Astrocyte (in vitro differentiated cells and primary cell): ENCODE results near the gene TAPBPL.

ENCODE experiments used
- EZH2 ChIP-seq: IDR thresholded peaks from 2 replicates; pipeline ENCODE4 v1.6.1; 2012; ENCODE audit warnings: mild to moderate bottlenecking, low read length, inconsistent platforms; ENCODE audit not compliant: insufficient read depth
- TF ChIP-seq, protein P1 (sequence below): IDR thresholded peaks from 2 replicates; pipeline ENCODE4 v1.5.1; 2011; ENCODE audit warnings: low read depth, mild to moderate bottlenecking, inconsistent platforms, low read length, moderate library complexity; ENCODE audit not compliant: insufficient read depth

DNA sequence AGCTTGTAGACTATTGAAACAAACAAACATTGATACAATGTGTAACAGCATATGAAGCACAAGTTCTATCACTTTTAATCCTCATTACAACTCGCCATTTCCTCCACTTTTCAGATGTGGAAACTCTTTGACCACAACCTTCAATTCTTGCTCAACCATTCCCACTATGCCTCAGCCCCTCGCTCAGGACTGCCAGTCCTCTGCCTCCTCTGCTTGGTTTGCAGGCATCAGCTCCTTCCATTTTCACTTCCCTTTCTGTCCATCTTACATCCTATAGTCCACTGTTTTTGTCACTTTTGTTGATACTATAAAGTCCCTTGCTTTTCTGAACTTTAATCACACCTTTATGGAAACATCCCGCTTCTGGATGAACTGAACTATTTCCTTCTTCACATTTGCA lies 35.2 kb upstream of the TAPBPL start:
- TF ChIP-seq, protein P1, sequence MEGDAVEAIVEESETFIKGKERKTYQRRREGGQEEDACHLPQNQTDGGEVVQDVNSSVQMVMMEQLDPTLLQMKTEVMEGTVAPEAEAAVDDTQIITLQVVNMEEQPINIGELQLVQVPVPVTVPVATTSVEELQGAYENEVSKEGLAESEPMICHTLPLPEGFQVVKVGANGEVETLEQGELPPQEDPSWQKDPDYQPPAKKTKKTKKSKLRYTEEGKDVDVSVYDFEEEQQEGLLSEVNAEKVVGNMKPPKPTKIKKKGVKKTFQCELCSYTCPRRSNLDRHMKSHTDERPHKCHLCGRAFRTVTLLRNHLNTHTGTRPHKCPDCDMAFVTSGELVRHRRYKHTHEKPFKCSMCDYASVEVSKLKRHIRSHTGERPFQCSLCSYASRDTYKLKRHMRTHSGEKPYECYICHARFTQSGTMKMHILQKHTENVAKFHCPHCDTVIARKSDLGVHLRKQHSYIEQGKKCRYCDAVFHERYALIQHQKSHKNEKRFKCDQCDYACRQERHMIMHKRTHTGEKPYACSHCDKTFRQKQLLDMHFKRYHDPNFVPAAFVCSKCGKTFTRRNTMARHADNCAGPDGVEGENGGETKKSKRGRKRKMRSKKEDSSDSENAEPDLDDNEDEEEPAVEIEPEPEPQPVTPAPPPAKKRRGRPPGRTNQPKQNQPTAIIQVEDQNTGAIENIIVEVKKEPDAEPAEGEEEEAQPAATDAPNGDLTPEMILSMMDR: no peak
- no peak for TF ChIP-seq EZH2
